K562 (cell line): ENCODE results near the gene SNX25. TPM values are rescaled to one million over a fixed set of nuclear protein-coding genes. Genes with fewer than 3 reads are reported as not detected.

Source experiments
- ATAC-seq: fragments of 200-7000 bp; cut with Tn5 transposase; 3 replicates; pipeline ENCODE4 v1.9.1; 2020; ENCODE audit warnings: moderate library complexity
- BruUV-seq: library from RNA; stranded (reverse); fragments of 400-500 nt; replicated peaks from 2 replicates; lab custom pipeline; 2021; lab: Mats Ljungman, UMichigan
- CTCF ChIA-PET: fragments of 300-600 bp; formaldehyde crosslinking; extraction: SDS; loops from one replicate; lab custom pipeline; 2021; ENCODE audit warnings: low intra/inter-chr PET ratio; lab: Yijun Ruan, JAX
- POLR2A ChIA-PET: fragments of 300-600, 350-650 bp; sonication (Branson Sonifier 250); formaldehyde crosslinking; extraction: SDS; loops from one replicate; lab custom pipeline; 2021; ENCODE audit warnings: antibody characterized with exemption, inconsistent platforms; lab: Yijun Ruan, JAX
- DNase-seq, 4 experiments: peaks; one replicate each; pipeline versions ENCODE4 v3.0.0 to v3.0.0-alpha.2; 2011 to 2018; ENCODE audit warnings: low spot score in 3 of 4, mixed read lengths in 3 of 4; ENCODE audit errors: extremely low read depth in 1 of 4
- FAIRE-seq: peaks from 2 replicates; lab custom pipeline; 2011; peaks lifted over from hg19 to GRCh38; lab: Jason Lieb, UNC
- H2AFZ ChIP-seq: 2 replicates; pipeline ENCODE4 v1.6.0; 2011; ENCODE audit warnings: low read depth, low read length, control low read depth, inconsistent platforms
- H3K27ac ChIP-seq: fragments of 200-600 bp; 3 replicates; pipeline ENCODE4 v1.8.0; 2011; ENCODE audit warnings: low read depth, mild to moderate bottlenecking, control low read depth, inconsistent platforms, low read length, moderate library complexity, mixed read lengths; ENCODE audit errors: extremely low read depth
- H3K27me3 ChIP-seq, 2 experiments: fragments of 300-600 bp in 1 of 2; 2 replicates in 1 of 2; 3 replicates in 1 of 2; pipeline versions ENCODE4 v1.6.0 to v1.8.0; 2011; ENCODE audit warnings: inconsistent platforms in 2 of 2, low read length in 2 of 2, mild to moderate bottlenecking in 1 of 2, mixed read lengths in 1 of 2, moderate library complexity in 1 of 2; ENCODE audit not compliant: control insufficient read depth in 2 of 2, insufficient read depth in 2 of 2
- H3K36me3 ChIP-seq: fragments of 300-600 bp; 3 replicates; pipeline ENCODE4 v1.8.0; 2011; ENCODE audit warnings: mild to moderate bottlenecking, low read length, inconsistent platforms; ENCODE audit not compliant: control insufficient read depth, insufficient read depth
- H3K4me1 ChIP-seq, 2 experiments: fragments of 200-600 bp in 1 of 2; replicated peaks in 1 of 2; 2 replicates in 1 of 2; 3 replicates in 1 of 2; pipeline versions ENCODE4 v1.5.1 to v1.8.0; 2011; ENCODE audit warnings: inconsistent platforms in 2 of 2, low read length in 2 of 2, mild to moderate bottlenecking in 1 of 2, mixed read lengths in 1 of 2, moderate library complexity in 1 of 2; ENCODE audit not compliant: control insufficient read depth in 2 of 2, insufficient read depth in 2 of 2
- H3K4me2 ChIP-seq: 2 replicates; pipeline ENCODE4 v1.6.1; 2011; ENCODE audit warnings: low read length, control low read depth, inconsistent platforms, mixed read lengths; ENCODE audit not compliant: insufficient read depth
- H3K4me3 ChIP-seq: fragments of 200-600 bp; sonication (generic), shearing (Covaris generic); 2 replicates; pipeline ENCODE4 v1.5.1; 2016; ENCODE audit warnings: control low read depth, inconsistent platforms
- H3K79me2 ChIP-seq: fragments of 200-600 bp; 3 replicates; pipeline ENCODE4 v1.8.0; 2011; ENCODE audit warnings: low read length, inconsistent platforms; ENCODE audit not compliant: control insufficient read depth, insufficient read depth
- H3K9ac ChIP-seq, 2 experiments: 2 replicates each; pipeline versions ENCODE4 v1.6.0 to v1.6.1; 2011; ENCODE audit warnings: low read depth in 2 of 2, low read length in 2 of 2, control low read depth in 1 of 2, inconsistent platforms in 1 of 2, mild to moderate bottlenecking in 1 of 2, mixed read lengths in 1 of 2; ENCODE audit not compliant: insufficient read depth in 1 of 2
- H3K9me1 ChIP-seq: one replicate; pipeline ENCODE4 v1.6.0; 2011; ENCODE audit warnings: inconsistent platforms, mild to moderate bottlenecking, low read length, moderate library complexity; ENCODE audit not compliant: control insufficient read depth, insufficient read depth
- H3K9me3 ChIP-seq: replicated peaks from 2 replicates; pipeline ENCODE4 v1.5.1; 2011; ENCODE audit warnings: low read depth, low read length, inconsistent platforms; ENCODE audit not compliant: control insufficient read depth, insufficient read depth
- H4K20me1 ChIP-seq: replicated peaks from 2 replicates; pipeline ENCODE4 v1.6.1; 2011; ENCODE audit warnings: low read length, inconsistent platforms, mixed read lengths; ENCODE audit not compliant: control insufficient read depth, insufficient read depth
- AFF4 ChIP-seq: sonication (generic); formaldehyde crosslinking; IDR thresholded peaks from 2 replicates; pipeline ENCODE4 v1.8.0; 2023; ENCODE audit warnings: mild to moderate bottlenecking, missing genetic modification reagents
- CBFA2T3 ChIP-seq: fragments of 450-650 bp; IDR thresholded peaks from 2 replicates; pipeline ENCODE4 v1.6.1; 2017
- CEBPB ChIP-seq: fragments of 450-650 bp; IDR thresholded peaks from 2 replicates; pipeline ENCODE4 v1.6.1; 2016; ENCODE audit warnings: missing genetic modification characterization, missing compliant biosample characterization
- EGR1 ChIP-seq: fragments of 450-650 bp; conservative IDR thresholded peaks from 2 replicates; pipeline ENCODE4 v1.6.1; 2017; ENCODE audit warnings: mild to moderate bottlenecking
- MAZ ChIP-seq, 2 experiments: fragments of 450-650 bp in 1 of 2; sonication (generic) in 1 of 2; formaldehyde crosslinking; IDR thresholded peaks in 1 of 2; conservative IDR thresholded peaks in 1 of 2; 2 replicates each; pipeline versions ENCODE4 v1.4.0 to v1.5.0; 2020; ENCODE audit warnings: mild to moderate bottlenecking in 1 of 2, missing genetic modification reagents in 1 of 2
- SMARCE1 ChIP-seq: fragments of 450-650 bp; IDR thresholded peaks from 2 replicates; pipeline ENCODE4 v1.7.1; 2016; ENCODE audit warnings: mild to moderate bottlenecking
- SMC3 ChIP-seq: conservative IDR thresholded peaks from 2 replicates; pipeline ENCODE4 v1.6.1; 2011; ENCODE audit warnings: low read depth, low read length, improper control_type of control experiment; ENCODE audit not compliant: insufficient read depth
- ZNF232 ChIP-seq: sonication (generic); formaldehyde crosslinking; IDR thresholded peaks from 2 replicates; pipeline ENCODE4 v1.8.0; 2022; ENCODE audit warnings: mild to moderate bottlenecking, missing genetic modification reagents
- WGBS: fragments of 100-300 bp; shearing (Covaris generic); methylation state at CpG from one replicate; pipeline ENCODE4 v1.1.6; 2016; ENCODE audit warnings: low coverage, mixed read lengths; ENCODE audit not compliant: insufficient coverage; ENCODE audit errors: missing lambda C conversion rate; 5-methylcytosine and 5-hydroxymethylcytosine counted together
- in situ Hi-C: fragments of 300-500 bp; cut with MboI; formaldehyde crosslinking; loops from 4 replicates; pipeline ENCODE4 v1.15.0; 2018; ENCODE audit warnings: inconsistent platforms, mixed read lengths
- intact Hi-C: fragments of 100-400 bp; cut with micrococcal nuclease; formaldehyde crosslinking; loops from 2 replicates; pipeline ENCODE4 v1.14.2; 2022
- polyA plus RNA-seq, 8 experiments: library from polyadenylated mRNA; depleted of rRNA in 4 of 8; stranded (reverse) in 5 of 8; unstranded in 3 of 8; fragments of >200 nt; fragmentation: Nextera tagmentation in 2 of 8; fragmentation: Illumina TruSeq in 1 of 8; extraction: Ambion mirVana in 2 of 8; extraction: Trizol in 1 of 8; gene quantifications; 2 replicates each; pipeline versions ENCODE4 v1.2.1 to v1.2.3, GENCODE V29; 2011 to 2014; ENCODE audit warnings: inconsistent platforms in 1 of 8, missing spikeins in 1 of 8
- total RNA-seq, 7 experiments: library from RNA; depleted of rRNA in 6 of 7; stranded (reverse); fragments of >200 nt in 6 of 7; fragmentation: Illumina TruSeq in 2 of 7; extraction: Trizol in 2 of 7; gene quantifications; 2 replicates each; pipeline versions ENCODE4 v1.2.1 to v1.2.3, GENCODE V29; 2011 to 2021; ENCODE audit warnings: low replicate concordance in 1 of 7
- TF ChIP-seq, protein P1 (sequence below): fragments of 250-450 bp; sonication (Bioruptor Pico); IDR thresholded peaks from 2 replicates; pipeline ENCODE4 v1.8.0; 2022; ENCODE audit warnings: inconsistent platforms

The SNX25 gene
- total and polyA plus RNA-seq, 9 of the 15 experiments (the other 6 are each of a cell fraction or from before 2014, with no cell fraction given), result 2.5 to 23.4 (median 13.3) TPM

DNA sequence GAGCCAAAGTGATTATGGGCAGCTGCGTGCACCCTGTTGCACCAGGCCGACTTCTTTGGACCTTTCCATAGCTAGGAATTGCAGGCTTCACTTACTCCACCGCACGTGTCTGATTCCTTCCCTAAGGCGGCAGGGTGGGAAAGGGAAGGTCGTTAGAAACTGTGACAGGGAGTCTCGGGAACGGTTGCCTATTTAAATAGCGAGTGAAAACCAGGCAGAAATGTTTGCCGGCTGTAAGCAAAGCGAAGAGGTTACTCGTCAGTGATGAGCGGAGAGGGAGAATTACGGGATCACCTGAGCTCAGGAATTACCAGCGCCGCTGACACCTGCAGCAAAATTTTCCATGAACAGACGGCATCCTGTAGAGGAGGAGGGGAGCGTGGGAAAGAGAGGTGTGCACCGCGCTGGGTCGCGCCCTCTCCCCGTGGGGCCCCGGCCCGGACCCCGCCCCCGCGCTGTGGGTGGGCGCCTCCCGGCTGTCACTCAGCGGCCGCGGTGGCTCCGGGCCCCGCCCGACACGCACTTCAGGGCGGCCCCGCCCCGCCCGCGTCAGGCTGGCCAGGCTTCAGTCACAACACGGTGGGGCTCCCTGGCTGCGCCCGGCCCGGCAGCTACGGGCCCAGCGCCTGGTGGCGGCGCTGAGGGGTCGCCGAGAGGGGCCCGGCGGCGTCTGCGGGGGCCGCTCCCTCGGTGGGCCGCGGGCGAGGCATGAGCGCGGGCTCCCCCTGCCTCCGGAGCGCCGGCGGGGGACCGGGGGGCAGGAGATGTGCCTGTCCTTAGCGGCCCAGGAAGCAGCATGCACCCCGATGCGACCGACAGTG lies at the start of gene SNX25 (continued):
- TF ChIP-seq, protein P1, sequence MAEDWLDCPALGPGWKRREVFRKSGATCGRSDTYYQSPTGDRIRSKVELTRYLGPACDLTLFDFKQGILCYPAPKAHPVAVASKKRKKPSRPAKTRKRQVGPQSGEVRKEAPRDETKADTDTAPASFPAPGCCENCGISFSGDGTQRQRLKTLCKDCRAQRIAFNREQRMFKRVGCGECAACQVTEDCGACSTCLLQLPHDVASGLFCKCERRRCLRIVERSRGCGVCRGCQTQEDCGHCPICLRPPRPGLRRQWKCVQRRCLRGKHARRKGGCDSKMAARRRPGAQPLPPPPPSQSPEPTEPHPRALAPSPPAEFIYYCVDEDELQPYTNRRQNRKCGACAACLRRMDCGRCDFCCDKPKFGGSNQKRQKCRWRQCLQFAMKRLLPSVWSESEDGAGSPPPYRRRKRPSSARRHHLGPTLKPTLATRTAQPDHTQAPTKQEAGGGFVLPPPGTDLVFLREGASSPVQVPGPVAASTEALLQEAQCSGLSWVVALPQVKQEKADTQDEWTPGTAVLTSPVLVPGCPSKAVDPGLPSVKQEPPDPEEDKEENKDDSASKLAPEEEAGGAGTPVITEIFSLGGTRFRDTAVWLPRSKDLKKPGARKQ (CRISPR knock-in tag), result no peak
- TF ChIP-seq MAZ (CRISPR knock-in tag; conservative IDR thresholded peaks at IDR 0.05 in 1 of 2, IDR thresholded peaks at IDR 0.05 in 1 of 2), result peak; percentile 66 to 88; a peak in 3 of 4 replicates
- TF ChIP-seq ZNF232 (CRISPR knock-in tag), result no peak
- TF ChIP-seq EGR1, result peak; percentile 87
- TF ChIP-seq SMC3, result no peak
- TF ChIP-seq, all 486 proteins: peak for 61

- no TSS peak for BruUV-seq
- Histone ChIP-seq H2AFZ (no peak overlapping the region), H3K27me3 (no peaks in the 10 kb centered on the region), H3K27ac (no peak overlapping the region), H3K9ac (no peak overlapping the region), H4K20me1 (no peaks in the 10 kb centered on the region), H3K4me1 (peaks cover 3 to 9% of the 10 kb centered on the region in 2 experiments; a peak in 2 of 5 replicates), H3K9me1 (no peaks in the 10 kb centered on the region), H3K9me3 (no peaks in the 10 kb centered on the region), H3K4me2 (no peak overlapping the region), H3K36me3 (peaks cover 84% of the 10 kb centered on the region), H3K79me2 (peaks cover 4% of the 10 kb centered on the region; the same call in 1 of the 3 replicates)
- intact Hi-C loops, result no loop called here
- 62% methylated on average over 2 of the region's 2 CpGs for WGBS
- in situ Hi-C loops, result no loop called here
- ChIA-PET CTCF (no interaction called here), POLR2A (interaction anchor here (0.9 kb wide), 1 partner anchor 8 kb away, joined by 4 read pairs; no protein-coding TSS in a partner anchor)
- ATAC-seq, result no peak
- peak; percentile 11; the same call in 1 of the 2 replicates for TF ChIP-seq CBFA2T3
- no peak for TF ChIP-seq SMARCE1
- TF ChIP-seq CEBPB, result 0 out of 2 replicates have a peak, but pooled peaks have one; percentile 15
- no peak for TF ChIP-seq AFF4 (CRISPR knock-in tag)
- TF ChIP-seq, all 486 proteins: peak for 2
- H3K4me3 ChIP-seq, result no peak overlapping the region
- DNase-seq (no peak), FAIRE-seq (no peak)
Measured at GRCh38 chr4:185165605-185166063, 43.8 kb upstream of the SNX25 start.
